Effector memory CD8-positive, alpha-beta T cell (primary cell): ENCODE data around the gene PVALEF.

Experiments used
- ATAC-seq: fragments of 150-1000 bp; cut with Tn5 transposase; replicated peaks from 2 replicates; pipeline ENCODE4 v1.10.0; 2021; ENCODE audit warnings: mild to moderate bottlenecking, moderate library complexity
- DNase-seq, 3 experiments: peaks; one replicate each; pipeline ENCODE4 v3.0.0; 2021
- H3K27ac Mint-ChIP-seq, 2 donors: one replicate each; pipeline ENCODE4 v1.8.0; 2022; ENCODE audit warnings: mild to moderate bottlenecking in 2 of 2, mixed read lengths in 2 of 2, moderate library complexity in 2 of 2
- H3K27me3 Mint-ChIP-seq, 2 donors: one replicate each; pipeline ENCODE4 v1.8.0; 2022; ENCODE audit warnings: mixed read lengths in 2 of 2
- H3K36me3 Mint-ChIP-seq: one replicate; pipeline ENCODE4 v1.8.0; 2022; ENCODE audit warnings: mild to moderate bottlenecking, moderate library complexity, mixed read lengths; ENCODE audit not compliant: insufficient read depth
- H3K4me1 Mint-ChIP-seq, 2 donors: one replicate each; pipeline ENCODE4 v1.8.0; 2022; ENCODE audit warnings: low read depth in 2 of 2, mixed read lengths in 2 of 2
- H3K4me3 Mint-ChIP-seq, 2 donors: one replicate each; pipeline ENCODE4 v1.8.0; 2022; ENCODE audit warnings: mild to moderate bottlenecking in 2 of 2, mixed read lengths in 2 of 2, moderate library complexity in 2 of 2
- H3K9me3 Mint-ChIP-seq, 2 donors: one replicate each; pipeline ENCODE4 v1.8.0; 2022; ENCODE audit warnings: mixed read lengths in 2 of 2

Gene PVALEF

DNA sequence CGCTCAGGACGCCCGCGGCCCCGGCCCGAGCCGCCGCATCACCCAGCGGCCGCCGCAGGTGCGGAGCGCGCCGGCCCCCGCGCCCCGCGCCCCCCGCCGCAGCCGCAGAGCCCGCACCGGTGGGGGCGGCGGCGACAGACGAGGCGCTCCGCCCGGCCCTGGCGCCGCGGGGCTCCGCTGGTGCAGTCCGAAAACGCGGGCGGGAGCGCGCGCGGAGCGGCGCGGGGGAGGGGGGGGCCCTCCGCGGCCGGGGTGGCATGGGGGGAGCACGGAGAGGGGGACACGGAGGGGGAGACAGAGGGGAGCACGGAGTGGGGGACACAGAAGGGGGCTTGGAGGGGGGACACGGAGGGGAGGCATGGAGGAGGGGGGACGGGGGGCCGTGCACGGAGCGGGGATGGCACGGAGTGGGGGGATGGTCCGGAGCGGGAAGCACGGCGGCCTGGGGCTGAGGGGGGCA is 756 bp downstream of the PVALEF start, which contains the start of gene AATK:
AATK (minus strand) TSS at position 189 of the 460 bp plus-strand sequence. CDS start 229 bp downstream, outside the sequence.
- no peaks in the 10 kb centered on the region for H3K36me3 Mint-ChIP-seq
- peak; percentile 33 for ATAC-seq

GRCh38 chr17:81167194-81167524 is 1.9 kb downstream of the PVALEF start:
- Mint-ChIP-seq H3K27ac (no peak overlapping the region), H3K4me1 (no peaks in the 10 kb centered on the region)

More for the DNA sequence above, 756 bp downstream of the PVALEF start, which contains the start of gene AATK:
- DNase-seq, result no peak
- H3K27me3 Mint-ChIP-seq, result peaks cover 24 to 40% of the 10 kb centered on the region in 2 donors
- no peaks in the 10 kb centered on the region for H3K4me1 Mint-ChIP-seq
- H3K9me3 Mint-ChIP-seq, result no peaks in the 10 kb centered on the region
- H3K4me3 Mint-ChIP-seq, result peak within 1 kb of the TSS; percentile 58 to 64
- no peak within 1 kb of the TSS for H3K27ac Mint-ChIP-seq

DNA sequence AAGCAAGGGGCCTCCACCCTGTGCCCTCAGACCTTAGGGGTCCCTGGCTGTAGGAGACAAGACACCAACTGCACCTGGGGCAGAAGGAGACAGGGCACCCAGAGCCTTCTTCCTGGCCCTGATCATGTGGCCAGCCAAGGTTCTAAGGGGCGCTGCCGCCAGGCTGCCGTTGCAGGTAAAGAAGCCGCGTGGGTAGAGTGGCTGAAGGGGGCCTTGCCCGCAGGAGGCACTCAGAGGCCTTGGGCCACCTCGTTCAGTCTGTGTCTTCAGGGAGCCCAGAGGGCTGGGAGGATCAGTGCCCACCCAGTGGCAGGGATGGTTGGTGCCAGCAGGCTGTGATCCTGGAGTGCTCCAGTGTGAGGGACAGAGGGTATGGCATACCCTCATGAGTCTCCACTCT is 2.3 kb downstream of the PVALEF start:
- DNase-seq (no peak), ATAC-seq (no peak)
- Mint-ChIP-seq H3K36me3 (no peaks in the 10 kb centered on the region), H3K27ac (no peak overlapping the region), H3K4me3 (peak overlapping the region in 1 of 2 donors; percentile 50), H3K27me3 (peaks cover 16 to 29% of the 10 kb centered on the region in 2 donors), H3K9me3 (no peaks in the 10 kb centered on the region), H3K4me1 (no peaks in the 10 kb centered on the region)

More at GRCh38 chr17:81167194-81167524, 1.9 kb downstream of the PVALEF start:
- Mint-ChIP-seq H3K9me3 (no peaks in the 10 kb centered on the region), H3K27me3 (peaks cover 16 to 33% of the 10 kb centered on the region in 2 donors), H3K4me3 (peak overlapping the region in 1 of 2 donors; percentile 64), H3K36me3 (no peaks in the 10 kb centered on the region)
- no peak for DNase-seq
- no peak for ATAC-seq

DNA sequence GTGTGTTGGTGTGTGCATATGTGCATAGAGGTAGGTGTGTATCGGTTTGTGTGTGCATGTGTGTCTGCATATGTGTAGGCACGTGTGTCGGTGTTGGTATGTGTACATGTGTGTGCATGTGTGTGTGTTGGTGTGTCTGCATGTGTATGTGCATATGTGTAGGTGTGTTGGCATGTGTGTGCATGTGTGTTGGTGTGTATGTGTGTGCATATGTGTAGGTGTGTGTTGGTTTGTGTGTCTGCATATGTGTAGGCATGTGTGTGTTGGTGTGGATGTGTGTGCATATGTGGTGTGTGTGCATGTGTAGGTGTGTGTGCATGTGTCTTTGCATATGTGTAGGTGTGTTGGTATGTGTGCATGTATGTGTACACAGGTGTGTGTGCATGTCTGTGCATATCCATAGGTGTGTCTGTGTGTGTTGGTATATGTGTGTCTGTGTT is 4.6 kb downstream of the PVALEF start:
- Mint-ChIP-seq H3K9me3 (no peaks in the 10 kb centered on the region), H3K27ac (no peak overlapping the region)

GRCh38 chr17:81170727-81171494 is 5.6 kb downstream of the PVALEF start:
- no peak for ATAC-seq
- H3K27ac Mint-ChIP-seq, result no peak overlapping the region
- H3K4me1 Mint-ChIP-seq, result no peaks in the 10 kb centered on the region
- H3K9me3 Mint-ChIP-seq, result no peaks in the 10 kb centered on the region
- no peaks in the 10 kb centered on the region for H3K36me3 Mint-ChIP-seq
- DNase-seq, result no peak
- no peak overlapping the region for H3K4me3 Mint-ChIP-seq
- H3K27me3 Mint-ChIP-seq, result peaks cover 0 to 7% of the 10 kb centered on the region in 2 donors

More for the DNA sequence above, 4.6 kb downstream of the PVALEF start:
- H3K4me1 Mint-ChIP-seq, result no peaks in the 10 kb centered on the region
- ATAC-seq (no peak), DNase-seq (no peak)
- no peaks in the 10 kb centered on the region for H3K36me3 Mint-ChIP-seq
- H3K27me3 Mint-ChIP-seq, result peaks cover 0 to 7% of the 10 kb centered on the region in 2 donors
- H3K4me3 Mint-ChIP-seq, result no peak overlapping the region

DNA sequence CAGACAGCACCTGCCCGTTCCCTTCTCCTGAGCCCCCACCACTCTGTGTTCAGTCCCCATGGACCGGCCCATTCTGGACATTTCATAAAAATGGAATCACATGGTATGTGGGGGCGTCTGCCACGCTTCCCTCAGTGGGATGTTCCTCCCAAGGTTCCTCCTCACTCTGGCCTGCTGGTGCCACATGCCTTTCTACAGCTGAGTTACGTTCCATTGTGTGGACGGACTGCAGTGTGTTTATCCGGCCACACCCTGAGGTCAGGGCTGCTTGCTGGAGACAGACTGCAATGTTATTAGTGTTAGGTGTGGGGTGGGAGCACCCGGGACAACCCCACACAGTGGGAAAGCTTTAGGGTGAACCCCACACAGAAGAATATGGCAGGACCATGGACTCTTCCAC is 6.6 kb downstream of the PVALEF start:
- Mint-ChIP-seq H3K36me3 (no peaks in the 10 kb centered on the region), H3K27ac (no peak overlapping the region), H3K4me1 (no peaks in the 10 kb centered on the region), H3K27me3 (peaks cover 0 to 5% of the 10 kb centered on the region in 2 donors), H3K4me3 (no peak overlapping the region), H3K9me3 (no peaks in the 10 kb centered on the region)
- DNase-seq (no peak), ATAC-seq (no peak)

DNA sequence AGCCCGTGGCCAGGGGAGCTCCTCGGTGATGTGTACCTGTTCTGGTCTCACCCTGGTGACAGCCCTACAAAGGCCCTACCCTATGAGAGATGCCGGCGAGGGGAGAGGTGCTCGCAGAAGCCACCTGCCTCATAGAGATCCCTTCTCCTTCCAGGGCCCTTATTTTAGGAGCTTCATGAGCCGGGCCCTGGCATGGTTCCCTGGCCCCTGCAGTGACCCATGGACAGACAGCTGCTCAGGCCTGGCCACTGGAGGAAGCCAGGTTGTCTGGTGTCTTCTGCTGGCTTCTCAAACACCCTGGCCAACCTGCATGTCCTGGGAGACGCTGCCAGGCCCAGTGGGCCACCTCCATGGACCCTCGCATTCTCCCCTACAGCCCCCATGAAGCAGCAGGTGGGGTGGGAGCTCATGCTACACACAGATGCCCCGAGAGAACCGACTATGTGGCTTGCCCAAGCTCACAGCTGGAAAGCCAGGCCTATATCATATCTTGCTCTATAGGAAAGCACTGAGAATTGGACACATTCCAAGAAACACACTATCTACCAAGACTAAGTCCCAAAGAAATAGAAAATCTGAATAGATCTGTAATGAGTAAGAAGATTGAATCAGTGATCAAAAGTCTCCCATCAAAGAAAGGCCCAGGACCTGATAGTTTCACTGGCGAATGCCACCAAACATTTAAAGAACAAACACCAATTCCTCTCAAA is 7.9 kb downstream of the PVALEF start:
- Mint-ChIP-seq H3K4me3 (no peak overlapping the region), H3K36me3 (no peaks in the 10 kb centered on the region), H3K9me3 (no peaks in the 10 kb centered on the region), H3K4me1 (no peaks in the 10 kb centered on the region), H3K27me3 (no peaks in the 10 kb centered on the region), H3K27ac (no peak overlapping the region)
- no peak for ATAC-seq
- DNase-seq, result no peak

GRCh38 chr17:81173762-81174155 is 8.5 kb downstream of the PVALEF start:
- DNase-seq, result no peak
- Mint-ChIP-seq H3K27me3 (no peaks in the 10 kb centered on the region), H3K4me3 (no peak overlapping the region), H3K9me3 (no peaks in the 10 kb centered on the region), H3K4me1 (no peaks in the 10 kb centered on the region), H3K36me3 (no peaks in the 10 kb centered on the region), H3K27ac (no peak overlapping the region)
- ATAC-seq, result no peak

DNA sequence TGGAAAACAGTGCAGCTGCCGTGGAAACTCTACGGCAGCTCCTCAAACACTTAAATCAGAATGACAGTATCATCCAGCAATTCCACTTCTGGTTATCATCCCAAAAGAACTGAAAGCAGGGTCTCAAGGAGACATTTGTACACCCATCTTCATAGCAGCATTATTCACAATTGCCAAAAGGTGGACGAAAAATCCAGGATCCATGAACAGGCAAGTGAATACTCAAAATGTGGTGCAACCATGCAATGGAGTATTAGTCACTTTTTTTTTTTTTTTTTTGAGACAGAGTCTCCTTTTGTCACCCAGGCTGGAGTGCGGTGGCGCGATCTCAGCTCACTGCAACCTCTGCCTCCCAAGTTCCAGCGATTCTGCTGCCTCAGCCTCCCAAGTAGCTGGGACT is 11.4 kb downstream of the PVALEF start:
- H3K4me1 Mint-ChIP-seq, result no peaks in the 10 kb centered on the region
- no peak overlapping the region for H3K4me3 Mint-ChIP-seq
- H3K9me3 Mint-ChIP-seq, result no peaks in the 10 kb centered on the region
- DNase-seq, result no peak
- no peaks in the 10 kb centered on the region for H3K27me3 Mint-ChIP-seq
- H3K27ac Mint-ChIP-seq, result no peak overlapping the region
- no peaks in the 10 kb centered on the region for H3K36me3 Mint-ChIP-seq
- no peak for ATAC-seq

DNA sequence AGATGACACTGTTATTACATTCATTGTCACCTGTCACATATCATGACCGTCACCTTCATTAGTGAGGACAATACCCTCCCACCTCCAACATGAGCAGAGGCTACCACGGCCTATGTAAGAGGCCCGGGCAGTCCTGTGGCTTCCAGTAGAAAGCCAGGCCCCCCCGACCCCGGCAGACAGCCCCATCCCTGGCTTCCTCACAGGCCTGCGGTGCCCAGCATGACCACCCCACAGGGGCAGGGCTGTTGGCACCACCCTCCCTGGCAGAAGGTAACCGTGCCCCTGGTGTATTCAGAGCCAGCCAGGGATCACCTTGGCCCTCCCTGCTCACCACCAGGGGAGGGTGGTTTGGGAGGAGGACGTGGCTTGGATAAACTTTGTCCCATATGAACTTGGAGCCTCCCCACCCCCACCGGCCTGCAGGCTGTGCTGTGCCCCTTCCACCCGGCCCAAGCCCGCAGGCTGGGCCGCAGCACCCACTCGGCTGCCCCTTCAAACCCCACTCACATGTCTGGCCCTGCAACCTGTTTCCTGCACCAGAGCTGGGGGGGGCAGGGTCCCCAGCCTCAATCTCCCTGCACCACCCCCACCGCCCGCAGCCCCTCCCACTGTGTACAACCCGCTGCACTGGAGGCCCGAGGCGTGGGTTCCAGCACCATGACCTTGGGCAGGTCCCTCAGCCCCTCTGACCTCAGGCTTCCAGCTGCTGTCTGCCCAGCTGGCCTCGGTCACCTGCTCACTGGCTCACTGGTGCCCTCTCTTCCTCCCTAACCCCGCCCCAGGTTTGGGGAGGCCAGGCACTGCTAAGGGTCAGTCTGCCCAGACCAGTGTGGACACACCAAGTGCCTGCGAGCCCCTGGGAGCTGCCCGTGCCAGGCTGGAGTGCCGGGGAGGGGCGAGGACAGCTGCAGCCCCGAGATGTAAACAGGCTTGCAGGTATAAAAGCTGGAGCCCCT is 13.1 kb downstream of the PVALEF start:
- no peaks in the 10 kb centered on the region for H3K36me3 Mint-ChIP-seq
- no peak overlapping the region for H3K27ac Mint-ChIP-seq
- no peak overlapping the region for H3K4me3 Mint-ChIP-seq
- no peaks in the 10 kb centered on the region for H3K27me3 Mint-ChIP-seq
- DNase-seq, result no peak
- H3K4me1 Mint-ChIP-seq, result no peaks in the 10 kb centered on the region
- H3K9me3 Mint-ChIP-seq, result no peaks in the 10 kb centered on the region
- ATAC-seq, result no peak

DNA sequence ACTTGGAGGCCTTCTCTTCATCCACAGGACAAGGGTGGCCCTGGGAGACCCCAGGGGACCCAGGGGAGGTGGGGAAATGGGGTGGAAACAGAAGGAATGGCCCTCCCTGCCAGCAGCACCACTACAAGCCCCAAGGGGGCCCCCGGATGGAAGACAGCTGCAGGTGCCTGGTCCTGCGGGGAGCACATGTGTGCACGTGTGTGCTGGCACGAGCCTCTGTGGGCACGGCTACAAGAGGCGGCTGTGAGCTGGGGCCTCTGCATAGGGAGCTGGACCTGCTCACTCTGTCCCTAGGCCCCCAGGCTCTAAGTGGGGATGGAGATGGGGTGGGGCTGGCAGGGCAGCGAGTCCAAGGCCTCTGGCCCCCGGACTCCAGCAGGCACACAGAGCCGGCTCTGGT is 13.9 kb downstream of the PVALEF start:
- H3K4me3 Mint-ChIP-seq, result no peak overlapping the region
- no peaks in the 10 kb centered on the region for H3K4me1 Mint-ChIP-seq
- no peaks in the 10 kb centered on the region for H3K36me3 Mint-ChIP-seq
- H3K27ac Mint-ChIP-seq, result no peak overlapping the region
- no peaks in the 10 kb centered on the region for H3K9me3 Mint-ChIP-seq
- H3K27me3 Mint-ChIP-seq, result peaks cover 0 to 5% of the 10 kb centered on the region in 2 donors
- DNase-seq (no peak), ATAC-seq (no peak)

- H3K36me3 Mint-ChIP-seq, result no peaks in the 10 kb centered on the region
- no peaks in the 10 kb centered on the region for H3K9me3 Mint-ChIP-seq
- DNase-seq, result no peak
- H3K4me1 Mint-ChIP-seq, result no peaks in the 10 kb centered on the region
- H3K27me3 Mint-ChIP-seq, result peaks cover 0 to 10% of the 10 kb centered on the region in 2 donors
- no peak for ATAC-seq
- H3K4me3 Mint-ChIP-seq, result no peak overlapping the region
- no peak overlapping the region for H3K27ac Mint-ChIP-seq
These were observed 14.6 kb downstream of the PVALEF start for GRCh38 chr17:81179861-81180260.
